Retina (tissue), 1 donor: Measurements from ENCODE around the gene PARP12.

ENCODE experiments used
- DNase-seq: peaks from one replicate; pipeline ENCODE4 v3.0.0-alpha.2; 2016

Gene PARP12

DNA sequence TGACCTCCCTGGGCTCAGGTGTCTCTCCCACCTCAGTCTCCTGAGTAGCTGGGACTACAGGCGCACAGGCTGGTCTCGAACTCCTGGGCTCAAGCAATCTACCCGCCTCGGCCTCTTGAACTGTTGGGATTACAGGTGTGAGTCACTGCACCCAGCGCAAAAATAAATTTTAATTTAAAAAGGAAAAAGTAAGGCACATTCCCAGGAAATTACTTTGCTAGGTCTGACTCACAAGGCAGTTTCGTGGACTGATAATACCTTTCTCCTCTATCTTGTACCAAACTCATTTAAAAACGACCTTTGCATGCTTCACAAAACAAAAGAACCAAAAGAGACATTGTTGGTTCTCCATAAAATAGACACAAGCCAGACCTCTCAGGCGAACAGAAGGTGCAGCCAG is 29.7 kb downstream of the PARP12 start:
- DNase-seq, result no peak

DNA sequence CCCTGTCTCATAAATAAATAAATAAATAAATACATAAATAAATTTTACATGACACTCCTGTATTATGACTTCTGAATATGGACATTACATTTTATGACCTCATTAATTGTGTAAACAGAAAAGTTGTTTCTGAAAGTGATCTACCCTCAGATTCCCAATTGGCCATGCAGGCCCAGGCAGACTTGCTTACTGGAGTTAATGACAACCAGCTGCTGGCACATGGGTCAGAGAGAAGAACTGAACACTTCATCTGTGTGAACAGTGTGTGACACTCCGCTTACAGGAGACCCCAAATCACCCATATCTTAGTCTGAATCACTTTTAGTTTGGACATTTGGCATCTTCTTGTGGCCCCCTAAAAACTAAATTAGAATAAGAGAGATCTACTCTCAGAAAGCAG is 31.4 kb downstream of the PARP12 start:
- DNase-seq, result no peak

DNA sequence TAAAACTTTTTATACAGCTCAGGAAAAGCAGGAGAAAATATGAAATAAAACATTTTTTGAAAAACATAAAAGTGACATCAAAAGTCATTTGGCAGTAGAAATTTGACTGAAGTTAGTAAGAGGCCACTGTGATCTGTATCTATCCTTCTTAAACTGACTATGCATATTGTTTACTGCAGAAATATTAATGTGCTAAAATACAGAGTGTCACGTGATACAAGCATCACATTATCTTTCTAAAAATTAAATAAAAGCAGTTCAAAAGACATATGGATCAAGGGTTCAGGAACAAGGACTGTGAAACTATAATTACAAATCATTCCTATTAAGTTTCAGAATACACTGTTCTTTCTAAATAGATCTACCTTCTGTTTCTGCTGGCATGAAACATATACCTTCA is 33.7 kb downstream of the PARP12 start:
- no peak for DNase-seq

DNA sequence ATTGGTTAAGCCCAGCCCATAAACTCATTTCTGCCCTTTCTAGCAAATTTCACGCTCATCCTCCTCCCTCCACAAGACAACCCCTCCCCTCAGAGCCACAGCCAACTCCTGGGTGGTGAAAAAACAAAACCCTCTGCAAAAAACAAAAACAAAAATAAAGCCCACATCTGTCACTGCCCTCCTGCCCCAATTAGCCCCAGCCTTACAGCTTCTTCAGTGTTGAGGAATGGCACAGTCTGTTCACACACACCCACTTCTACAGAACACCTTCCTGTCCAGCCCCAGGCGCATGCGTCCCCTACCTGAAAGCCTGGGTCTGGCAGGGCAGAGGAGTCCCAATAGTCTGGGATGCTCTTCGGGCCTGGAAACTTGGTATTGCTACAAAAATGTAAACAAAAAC is 34.4 kb downstream of the PARP12 start:
- DNase-seq, result no peak

DNA sequence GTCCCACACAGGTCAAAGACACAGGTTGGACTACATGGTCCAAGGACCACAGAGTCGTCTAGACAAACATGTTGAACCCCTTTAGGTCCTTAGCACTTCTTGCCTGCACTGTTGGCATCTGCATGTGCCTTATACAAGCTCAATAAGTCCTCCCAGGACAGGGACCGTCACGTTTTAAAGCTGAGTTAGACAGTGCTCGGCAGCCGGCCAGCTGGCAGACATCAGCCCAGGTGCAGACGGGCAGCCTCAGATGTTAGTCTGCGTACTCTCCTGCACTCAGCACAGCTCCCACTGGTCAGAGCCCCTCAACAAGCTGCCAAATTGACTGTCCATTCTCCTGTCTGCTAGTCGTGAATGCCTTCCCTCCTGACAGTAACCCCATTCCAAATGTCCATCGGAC is 34.9 kb downstream of the PARP12 start:
- no peak for DNase-seq

DNA sequence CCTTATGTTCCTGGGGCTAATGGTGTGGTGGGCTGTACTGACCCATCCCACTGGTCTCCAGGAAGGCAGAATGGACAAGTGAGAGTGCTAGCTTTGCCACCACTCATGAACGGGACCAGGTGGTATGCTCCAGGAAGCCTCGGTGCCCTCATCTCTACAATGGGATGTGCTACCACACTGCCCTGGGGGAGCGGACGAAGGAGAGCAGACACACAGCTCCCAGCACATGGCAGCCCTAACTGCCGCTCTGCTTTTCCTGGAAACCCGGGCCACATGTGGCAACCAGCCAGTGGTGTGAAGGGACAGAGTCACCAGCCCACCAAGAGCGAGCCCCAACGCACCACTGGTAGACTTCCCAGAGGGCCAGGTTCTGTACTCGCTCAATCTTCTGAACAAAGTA is 35.8 kb downstream of the PARP12 start:
- no peak for DNase-seq

DNA sequence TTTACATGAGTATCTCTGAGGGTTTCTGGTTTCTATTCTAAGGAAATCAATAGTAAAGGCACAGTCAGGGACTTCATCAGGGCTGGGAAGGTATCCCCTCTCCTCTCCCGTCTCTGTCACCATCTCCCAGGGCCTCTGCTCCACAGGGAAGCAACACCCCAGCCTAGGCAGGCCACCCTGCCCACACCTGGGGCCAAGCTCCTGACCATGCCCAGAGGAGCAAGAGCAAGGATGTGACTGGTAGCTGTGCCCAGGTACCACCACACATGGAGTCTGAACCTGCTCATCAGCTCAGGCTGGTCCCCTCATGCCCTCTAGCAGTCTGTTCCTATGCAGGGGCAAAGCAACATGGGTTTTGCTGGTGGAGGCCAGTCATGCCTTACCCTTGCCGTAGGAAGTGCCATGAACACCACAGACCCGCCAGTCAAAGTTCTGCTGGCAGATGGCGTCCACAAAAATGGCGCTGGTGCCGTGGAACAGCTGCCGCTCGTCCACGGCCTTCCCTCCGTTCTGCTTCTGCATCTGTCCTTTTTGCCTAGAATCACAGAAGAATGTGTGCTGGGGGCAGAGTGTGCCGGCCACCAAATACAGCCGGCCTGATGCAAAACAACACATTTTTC is 36.8 kb downstream of the PARP12 start:
- DNase-seq, result no peak

DNA sequence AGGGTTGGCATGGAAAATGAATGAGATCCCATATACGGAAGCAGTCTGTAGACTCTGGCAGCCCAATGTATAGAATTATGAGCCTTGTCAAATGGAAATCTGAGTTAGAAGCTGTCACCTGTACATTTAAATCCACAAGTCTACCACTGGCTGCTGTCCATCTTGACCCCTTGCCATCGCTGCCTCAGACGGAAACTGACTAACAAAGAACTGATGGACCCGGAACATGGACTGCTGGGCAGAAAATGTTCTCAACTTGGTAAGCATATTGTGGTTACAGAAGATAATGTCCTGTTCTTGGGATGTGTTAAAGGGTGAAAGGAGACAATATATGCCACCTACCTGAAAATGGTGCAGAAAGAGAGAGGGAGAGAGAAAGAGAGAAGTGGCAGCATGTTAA is 37.5 kb downstream of the PARP12 start:
- DNase-seq, result no peak

DNA sequence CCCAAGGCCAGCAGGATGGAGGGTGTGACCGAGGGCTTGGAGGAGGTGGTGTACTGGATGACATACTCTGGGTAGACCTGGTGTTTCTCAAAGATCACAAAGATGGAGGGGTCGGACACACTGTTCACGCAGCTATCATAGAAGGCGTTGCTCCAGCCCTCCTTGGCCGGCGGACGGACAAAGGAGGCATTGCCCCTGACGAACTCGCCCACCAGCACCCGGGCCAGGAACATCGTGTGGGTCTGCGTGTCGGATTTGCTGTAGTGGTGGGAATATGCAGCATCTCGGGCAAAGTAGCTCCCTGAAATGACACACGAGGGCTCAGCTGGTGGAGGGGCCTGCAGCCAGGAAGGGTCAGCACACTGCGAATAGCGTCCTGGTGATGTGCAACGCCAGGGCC is 38.2 kb downstream of the PARP12 start:
- no peak for DNase-seq

DNA sequence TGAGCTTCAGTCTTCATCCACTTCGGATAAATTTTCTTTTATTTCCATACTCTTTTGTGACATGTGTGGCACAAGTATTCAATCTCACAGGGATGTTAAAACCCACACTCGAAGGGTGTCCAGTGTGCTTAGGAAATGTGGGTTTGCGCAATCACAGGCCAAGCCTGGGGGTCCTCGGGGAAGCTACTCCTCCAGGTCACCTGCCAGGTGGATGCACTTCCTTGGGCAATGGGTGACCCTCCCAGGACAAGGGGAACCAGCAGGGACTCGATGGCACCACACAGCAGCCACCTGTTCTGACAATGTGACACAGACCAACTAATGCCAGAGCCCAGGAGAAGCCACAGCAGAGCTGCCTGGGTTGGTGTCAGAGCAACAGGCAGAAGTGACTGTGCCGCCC is 39.0 kb downstream of the PARP12 start:
- DNase-seq, result no peak

DNA sequence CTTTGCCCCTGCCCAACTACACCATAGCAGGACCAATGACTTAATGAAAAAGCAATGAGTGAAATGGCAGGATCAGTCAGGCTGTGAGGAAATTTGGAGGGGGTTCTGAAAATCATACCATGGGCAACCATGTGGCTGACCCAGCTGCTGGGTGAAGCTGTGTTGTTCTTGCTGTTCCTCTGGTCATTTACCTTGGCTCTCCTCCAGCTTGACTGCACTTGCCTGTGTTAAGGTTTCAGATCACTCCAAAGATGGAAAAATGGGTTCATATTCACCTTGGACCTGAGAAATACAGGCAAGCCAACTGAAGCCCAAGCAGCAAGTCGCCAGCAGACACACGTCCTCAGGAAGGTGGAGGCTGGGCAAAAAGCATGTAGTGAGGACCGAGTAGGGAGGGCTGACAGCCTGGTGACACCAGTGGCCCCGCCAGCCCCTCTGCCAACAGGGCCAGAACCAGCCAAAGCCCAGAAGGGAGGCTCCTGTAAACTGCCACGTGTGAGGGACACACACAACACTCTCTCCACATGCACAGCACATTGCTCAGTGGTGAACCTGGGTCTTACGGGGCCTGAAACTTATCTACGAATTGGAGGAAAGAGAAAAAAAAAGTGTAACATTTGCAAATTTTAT is 40.1 kb downstream of the PARP12 start:
- DNase-seq, result no peak

DNA sequence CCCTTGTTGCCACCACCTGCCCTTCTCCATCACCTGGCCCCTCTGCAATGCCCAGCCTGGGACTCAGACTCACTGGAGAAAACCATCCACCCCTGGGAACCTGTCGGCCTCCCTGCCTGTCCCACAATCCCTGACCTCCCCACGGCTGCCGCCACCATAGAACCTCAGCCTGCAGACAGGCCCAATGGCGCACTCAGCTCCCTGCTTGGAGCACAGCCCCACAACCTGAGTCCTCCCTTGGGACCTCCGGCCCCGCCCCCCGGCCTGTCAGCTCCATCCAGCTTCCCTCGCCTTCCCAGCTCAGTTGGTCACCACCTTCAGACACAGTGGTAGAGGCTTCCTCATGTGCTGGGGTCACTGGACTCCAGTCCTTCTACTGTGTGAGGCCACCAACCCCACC is 41.1 kb downstream of the PARP12 start:
- DNase-seq, result no peak

DNA sequence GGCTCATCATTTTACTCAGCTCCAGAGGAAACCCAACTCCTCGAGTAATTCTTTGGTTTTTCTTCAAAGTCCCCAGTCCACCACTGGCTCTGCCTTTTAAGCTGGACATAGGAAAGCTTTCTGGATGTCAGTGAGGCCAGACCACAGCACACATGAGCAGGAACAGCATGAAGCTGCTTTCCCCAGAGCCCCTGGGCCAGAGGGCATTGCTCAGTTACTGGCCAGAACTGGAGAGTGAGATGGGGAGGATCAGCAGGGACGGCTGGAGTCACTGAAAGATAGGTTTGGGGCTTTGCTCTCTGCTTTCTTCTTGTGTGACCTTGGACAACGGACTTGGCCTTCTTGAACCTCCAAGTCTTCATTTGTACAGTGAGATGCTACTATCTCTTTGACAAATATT is 43.1 kb downstream of the PARP12 start:
- DNase-seq, result no peak

DNA sequence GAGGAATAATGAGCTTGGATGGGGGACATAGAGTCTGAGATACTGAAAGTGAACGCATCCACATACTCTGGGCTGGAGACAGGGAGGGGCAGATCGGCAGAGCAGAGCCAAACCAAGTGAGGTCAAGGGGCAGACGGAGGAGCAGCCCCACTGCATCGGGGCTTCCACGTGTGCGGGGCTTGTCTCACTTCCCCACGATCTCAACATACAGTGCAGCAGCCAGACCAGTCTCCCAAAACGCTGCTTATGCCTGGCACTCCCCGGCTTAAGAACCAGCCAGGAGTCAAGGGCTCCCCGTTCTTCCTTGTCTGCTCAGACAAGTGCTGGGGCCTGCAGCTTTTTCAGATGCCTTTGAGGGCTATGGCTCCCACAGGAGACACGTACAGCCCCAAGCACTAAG is 43.6 kb downstream of the PARP12 start:
- DNase-seq, result no peak

DNA sequence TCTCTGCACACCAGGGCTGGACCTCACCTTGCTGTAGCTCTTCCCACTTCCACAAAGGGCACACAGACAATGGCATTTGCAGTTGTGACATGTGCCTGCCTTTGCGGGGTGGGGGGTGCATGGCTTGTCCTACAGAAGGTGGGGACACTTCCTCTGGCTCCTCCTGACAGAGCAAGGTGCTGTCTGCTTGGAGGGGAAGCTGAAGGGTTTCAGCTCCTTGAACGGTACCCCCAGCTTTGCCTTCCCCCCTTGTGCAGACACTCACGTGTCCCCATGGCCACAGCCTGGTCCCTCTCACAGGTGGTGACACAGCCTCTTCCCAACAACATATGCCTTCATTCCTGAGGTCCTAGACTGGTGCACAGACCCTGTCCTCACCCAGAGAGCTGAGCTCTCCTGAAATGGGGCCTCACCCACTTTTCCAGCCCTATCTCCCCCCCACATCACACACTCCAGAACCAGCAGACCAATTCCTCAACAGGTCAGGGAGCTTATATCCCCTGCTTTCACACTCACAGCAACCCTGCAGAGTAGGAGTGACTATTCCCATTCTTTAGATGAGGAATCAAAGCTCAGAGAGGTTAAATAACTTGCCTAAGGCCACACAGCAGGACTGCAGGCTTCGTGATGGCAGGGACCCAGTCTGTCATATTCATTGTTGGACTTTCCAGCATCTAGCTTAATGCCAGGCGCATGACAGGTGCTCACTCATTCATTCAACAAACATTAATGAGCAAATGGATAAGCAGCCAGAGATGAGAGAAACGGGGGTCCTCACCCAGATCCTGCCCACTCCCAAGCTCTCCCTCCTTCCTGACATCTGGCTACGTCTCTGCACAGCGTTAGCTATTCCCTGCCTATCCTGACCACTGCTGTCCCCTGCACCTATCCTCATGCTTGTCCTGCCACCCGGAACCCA is 44.4 kb downstream of the PARP12 start:
- no peak for DNase-seq

DNA sequence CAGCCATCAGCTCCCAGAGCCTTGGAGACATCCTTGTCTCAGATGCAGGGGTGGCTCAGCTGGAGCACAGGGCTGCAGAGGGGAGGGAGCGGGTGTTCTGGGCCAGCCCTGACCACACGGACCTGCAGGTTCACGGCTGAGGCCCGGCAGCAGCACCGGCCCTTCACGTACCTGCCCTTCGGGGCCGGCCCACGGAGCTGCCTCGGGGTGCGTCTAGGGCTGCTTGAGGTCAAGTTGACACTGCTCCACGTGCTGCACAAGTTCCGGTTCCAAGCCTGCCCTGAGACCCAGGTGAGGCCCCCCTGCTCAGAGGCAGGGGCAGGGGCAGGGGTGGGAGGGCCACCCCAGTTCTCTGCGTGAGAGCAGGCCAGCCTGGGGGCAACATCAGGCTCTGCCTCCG is 45.2 kb downstream of the PARP12 start:
- no peak for DNase-seq

DNA sequence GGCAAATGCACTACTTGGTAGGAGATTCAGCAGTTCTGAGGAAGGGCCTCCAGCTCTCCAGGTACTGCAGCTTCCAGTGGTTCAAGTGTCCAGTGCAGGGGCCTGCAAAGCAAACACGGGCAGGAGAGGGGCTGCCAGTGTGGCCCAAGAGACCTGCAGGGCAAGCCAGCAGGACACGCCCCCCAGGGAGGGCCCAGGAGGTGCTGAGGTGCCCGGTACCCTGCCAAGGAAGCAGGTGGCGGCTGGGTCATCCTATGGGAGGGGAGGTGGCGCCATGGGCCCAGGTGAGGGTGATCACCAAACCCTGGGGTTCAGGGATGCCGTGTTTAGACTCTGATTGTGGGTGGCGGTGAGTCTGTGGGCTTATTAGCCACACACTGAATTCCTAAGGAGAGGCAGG is 45.7 kb downstream of the PARP12 start:
- no peak for DNase-seq

DNA sequence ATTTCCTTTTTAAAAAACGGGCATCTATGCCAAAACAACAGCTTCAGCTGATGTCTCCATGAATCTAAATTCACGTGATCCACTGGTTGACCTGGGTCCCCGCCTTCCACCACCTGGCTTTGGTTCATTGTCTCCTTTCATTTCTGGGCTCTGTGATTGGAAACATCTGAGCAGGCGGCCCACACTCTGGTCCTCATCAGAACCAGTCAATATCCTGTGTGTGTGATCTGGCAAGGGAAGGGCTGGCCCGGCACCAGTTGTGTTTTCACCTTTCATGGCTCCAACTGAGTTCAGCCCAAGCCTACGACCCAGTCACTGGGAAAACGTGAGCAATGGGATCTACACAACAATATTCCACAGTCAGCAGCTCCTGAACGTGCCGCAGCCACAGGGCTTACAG is 46.2 kb downstream of the PARP12 start:
- DNase-seq, result no peak

DNA sequence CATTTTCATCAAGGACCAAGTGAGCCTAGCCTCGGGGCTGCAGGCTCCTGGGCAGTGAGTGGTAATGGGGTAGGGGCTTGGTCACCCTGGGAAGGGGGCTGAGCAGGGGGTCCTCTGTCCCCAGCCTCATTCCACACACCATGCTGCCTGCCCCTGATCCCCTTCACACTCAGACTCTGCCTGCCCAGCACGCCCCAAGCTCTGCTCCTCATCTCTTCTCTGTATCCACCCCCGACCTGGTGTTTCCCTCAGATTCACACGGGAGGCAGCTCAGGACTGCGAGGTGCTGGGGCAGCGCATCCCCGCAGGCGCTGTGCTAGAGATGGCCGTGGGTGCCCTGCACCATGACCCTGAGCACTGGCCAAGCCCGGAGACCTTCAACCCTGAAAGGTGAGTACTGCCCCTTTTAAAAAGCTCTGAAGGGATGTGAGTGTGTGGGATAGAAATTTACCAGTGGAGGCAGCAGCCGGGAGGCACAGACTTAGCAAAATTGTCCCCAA is 47.2 kb downstream of the PARP12 start:
- no peak for DNase-seq

DNA sequence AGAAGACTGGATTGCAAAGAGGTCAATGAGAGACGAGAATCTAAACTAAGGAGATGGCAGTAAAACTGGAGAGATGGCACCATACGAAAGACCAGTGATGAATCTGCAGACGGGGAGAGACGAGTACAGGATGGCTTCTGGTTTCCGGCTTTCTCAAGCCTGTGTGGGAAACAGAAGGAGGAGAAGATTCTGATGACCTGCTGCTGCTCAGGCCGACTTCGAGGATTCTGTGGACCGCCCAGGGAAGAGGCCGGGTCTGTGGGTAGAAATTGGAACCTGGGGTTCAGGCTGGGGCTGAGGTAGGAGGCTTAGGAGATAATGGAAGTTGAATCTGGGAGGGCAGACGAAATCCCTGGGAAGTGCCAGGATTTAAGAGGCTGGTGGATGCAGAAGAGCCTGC is 48.6 kb downstream of the PARP12 start:
- DNase-seq, result no peak

DNA sequence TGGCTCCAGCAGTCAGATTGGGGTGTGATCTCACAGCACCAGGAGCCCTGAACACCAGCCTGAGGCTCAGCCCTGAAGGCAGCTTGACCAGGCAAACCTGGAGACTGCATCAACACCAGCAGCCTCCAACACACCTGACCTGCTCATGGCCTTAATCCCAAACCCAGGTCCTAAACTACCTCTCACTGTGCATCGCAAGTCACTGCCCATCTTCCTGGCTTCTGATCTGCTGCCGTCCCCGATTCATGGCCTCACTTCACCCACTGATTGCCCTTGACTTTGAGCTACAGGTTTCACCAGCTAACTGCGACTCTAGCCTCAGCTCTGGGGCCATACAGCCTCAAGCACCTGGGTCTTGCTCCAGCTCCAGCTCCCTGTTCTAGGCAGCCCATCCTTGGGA is 49.1 kb downstream of the PARP12 start:
- no peak for DNase-seq

DNA sequence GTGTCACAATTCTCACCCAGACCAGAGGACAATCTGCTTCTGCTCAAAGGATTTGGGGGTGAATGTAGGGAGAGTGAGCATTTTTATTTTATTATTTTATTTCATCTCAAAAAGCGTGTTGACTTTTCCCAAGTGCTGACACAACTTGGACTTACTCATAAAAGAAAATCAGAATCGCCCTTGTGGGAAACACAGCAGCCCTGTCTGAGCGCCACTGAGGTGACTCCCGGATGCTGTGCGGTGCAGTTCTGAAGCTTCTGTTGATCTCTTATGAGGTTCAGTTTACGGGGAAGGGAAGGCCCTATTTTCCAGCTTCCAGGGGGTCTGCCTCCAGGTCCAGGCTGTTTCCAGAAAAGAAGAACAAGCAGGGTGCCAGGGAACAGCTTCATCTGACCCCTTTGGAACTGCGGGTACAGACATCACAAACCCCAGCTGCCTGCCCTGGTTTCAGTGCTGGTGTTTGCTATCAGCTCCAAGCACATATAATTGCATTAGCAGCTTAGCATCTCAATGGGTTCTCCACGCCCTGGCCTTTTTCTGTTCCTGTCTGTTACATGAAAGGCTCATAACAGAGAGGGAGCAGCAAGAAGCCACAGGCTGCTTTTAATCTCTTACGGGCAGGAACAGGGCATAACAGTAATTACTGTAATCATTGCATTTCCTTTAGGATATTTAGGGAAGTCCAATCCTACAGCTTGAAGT is 52.4 kb downstream of the PARP12 start:
- DNase-seq, result no peak

DNA sequence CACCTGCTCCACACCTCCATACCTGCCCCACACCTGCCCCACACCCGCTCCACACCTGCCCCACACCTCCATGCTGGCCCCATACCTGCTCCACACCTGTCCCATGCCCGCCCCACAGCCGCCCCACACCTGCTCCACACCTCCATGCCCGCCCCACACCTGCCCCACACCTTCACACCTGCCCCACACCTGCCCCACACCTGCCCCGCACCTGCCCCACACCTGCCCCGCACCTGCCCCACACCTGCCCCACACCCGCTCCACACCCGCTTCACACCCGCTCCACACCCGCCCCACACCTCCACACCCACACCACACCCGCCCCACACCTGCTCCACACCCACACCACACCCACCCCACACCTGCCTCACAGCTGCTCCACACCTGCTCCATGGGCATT is 53.0 kb downstream of the PARP12 start:
- DNase-seq, result no peak
